ENCODE results near the gene LMAN2.

The LMAN2 gene

DNA sequence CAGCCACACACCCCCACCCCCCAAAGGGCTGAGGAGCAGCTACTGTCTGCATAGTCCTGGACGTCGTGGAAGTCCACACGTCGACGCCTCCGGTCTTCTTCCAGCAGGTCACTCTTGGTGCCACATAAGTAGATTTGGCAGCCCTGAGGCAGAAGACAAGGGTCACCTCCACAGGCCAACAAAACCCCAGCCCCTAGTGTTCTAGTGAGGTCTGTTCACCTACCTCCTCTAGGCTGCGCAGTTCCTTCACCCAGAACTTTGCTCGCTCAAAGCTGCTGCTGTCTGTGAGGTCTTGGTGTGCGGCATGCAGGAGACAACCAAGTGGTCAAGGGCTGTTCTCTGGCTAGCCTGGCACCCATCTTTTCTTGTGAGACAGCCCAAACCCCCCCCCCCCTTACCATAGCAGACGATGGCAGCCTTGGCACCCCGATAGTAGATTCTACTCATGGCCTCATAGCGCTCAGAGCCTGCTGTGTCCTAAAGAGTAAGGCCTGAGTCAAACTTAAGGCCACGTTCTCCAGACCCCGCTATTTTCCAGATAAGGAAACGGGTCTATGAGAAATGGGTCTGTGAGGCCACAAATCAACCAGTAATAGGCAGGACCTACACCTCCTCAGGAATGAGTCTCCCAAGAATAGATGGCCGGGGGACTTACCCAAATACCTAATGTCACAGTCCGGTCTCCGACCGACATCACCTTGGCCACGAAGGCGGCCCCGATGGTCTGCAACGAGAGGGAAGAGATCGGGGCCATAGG lies 48.9 kb downstream of the LMAN2 start:
- TF ChIP-seq POLR2A (IDR thresholded peaks at IDR 0.05; ENCODE audit: low read depth, low read length): no peak
- FAIRE-seq (no peak), DNase-seq (ENCODE audit: insufficient read length, low spot score) (no peak)

DNA sequence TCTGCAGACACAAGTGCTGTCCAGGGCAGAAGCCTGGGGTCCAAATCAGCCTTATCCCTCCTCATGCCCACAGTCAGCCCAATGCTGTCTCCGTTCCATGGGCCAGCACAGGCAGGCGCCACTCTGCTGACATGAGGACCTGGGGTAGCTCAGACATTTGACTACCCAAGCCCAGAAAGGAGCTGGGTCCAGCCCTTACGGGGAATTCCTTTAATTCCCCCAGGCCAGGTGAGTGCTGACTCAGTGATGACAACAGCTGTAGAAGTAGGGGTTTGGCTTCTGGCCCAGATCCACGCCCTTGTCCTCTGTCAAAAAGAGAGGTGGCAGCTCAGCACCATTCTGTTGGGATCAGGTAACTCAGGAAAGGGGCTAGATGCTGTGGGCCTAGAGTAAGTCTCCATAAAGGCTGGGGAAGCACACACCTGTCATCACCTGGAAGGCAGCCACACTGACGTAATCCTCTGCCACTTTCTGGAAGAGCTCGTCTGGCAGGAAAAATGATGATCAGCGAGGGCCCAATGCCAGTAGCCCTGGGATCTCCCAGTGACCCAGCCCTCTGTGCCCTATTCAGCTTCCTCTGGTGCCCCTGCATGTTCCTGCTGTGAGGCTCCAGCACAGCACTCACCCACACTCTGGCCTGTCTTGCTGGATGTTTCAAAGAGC lies 49.8 kb downstream of the LMAN2 start:
- no peak for DNase-seq (ENCODE audit: insufficient read length, low spot score)
- TF ChIP-seq POLR2A (IDR thresholded peaks at IDR 0.05; ENCODE audit: low read depth, low read length): no peak
- no peak for FAIRE-seq

DNA sequence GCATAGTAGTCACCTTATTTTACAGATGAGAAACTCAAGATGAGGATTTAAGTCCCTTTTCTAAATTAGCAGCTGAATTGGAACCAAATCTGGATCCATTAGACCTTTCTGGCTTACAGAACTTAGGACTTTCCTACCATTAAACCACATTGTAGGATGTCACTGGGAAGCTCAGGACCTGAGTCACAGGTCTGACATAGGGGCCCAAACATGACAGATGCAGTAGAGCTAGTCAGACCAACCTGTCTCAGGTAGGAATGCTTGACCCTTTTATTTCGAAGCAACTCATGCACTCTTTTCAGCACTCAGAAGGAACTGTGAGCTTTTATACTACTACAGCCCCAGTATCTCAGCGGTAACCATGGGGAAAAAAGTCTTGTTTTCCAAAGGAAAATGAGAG lies 50.5 kb downstream of the LMAN2 start:
- TF ChIP-seq POLR2A (IDR thresholded peaks at IDR 0.05; ENCODE audit: low read depth, low read length): no peak
- FAIRE-seq (no peak), DNase-seq (ENCODE audit: insufficient read length, low spot score) (no peak)

DNA sequence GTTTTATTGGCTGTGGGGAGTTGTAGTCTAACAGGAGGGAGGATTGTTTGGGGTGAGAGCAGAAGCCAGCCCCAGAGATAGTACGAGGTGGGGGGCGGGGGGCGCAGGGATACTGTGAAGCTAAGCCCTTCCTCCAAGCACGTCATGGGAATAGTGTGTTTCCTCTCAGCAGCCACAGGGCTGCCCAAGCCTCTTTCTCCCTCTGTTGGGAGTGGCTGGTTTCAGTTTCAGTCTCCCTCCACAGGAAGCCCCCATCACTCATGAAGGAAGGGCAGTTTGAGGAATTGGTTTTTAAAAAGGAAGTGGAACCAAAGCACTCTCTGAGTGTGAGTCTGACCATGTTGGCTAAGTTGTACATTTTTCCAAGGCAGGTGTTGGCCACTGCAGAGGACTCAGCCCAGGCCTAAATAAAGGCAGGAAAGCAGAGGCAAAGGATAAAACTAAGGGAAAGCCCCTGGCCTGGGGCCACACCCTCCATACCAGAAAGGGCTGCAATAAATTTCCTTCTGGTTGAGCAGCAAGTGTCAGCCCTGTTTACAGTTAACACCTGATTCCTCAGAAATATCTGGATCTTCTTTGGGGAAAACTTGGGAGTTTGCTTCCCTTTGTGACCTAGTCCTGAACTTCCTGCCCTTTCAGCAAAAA lies 51.1 kb downstream of the LMAN2 start:
- TF ChIP-seq POLR2A (IDR thresholded peaks at IDR 0.05; ENCODE audit: low read depth, low read length): no peak
- FAIRE-seq (no peak), DNase-seq (ENCODE audit: insufficient read length, low spot score) (no peak)

DNA sequence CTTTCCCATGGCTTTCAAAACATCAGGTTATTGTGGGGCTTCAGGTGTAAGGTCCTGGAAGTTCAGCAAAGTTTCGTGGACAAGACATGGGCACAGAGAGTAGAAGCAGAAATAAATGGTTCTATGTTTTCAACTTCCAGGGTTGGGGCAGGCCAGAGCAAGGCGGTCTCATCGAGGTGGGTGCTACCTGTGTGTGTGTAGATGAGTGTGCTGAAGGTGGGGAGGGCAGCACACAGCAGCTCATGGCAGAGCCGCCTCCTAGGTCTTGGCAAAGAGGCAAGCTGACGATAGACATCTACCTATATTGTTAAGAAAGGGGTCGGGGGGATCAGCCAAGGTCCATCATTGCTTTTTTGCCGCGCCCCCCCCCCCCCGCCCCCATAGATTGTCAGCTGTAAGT lies 51.8 kb downstream of the LMAN2 start:
- DNase-seq (ENCODE audit: insufficient read length, low spot score) (no peak), FAIRE-seq (no peak)
- no peak for TF ChIP-seq POLR2A (IDR thresholded peaks at IDR 0.05; ENCODE audit: low read depth, low read length)

DNA sequence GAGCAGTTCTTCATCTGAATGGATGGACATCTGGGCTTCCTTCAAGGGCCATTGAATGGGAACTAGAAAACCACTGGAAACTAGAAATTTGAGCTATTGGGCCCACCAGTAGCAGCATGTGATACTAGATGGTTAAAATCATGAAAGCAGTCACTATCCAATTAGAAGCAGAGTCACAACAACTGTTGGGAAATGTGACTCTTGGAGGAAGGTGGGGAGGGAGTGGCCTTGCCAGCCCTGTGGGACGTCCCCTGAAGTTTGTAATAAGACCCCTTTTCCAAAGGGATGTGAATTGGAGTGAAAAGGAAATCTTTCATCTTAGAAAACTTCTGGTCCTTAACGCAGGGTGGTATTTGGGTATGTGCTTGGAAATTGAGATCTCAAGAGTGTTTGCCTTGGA lies 53.5 kb downstream of the LMAN2 start:
- FAIRE-seq (no peak), DNase-seq (ENCODE audit: insufficient read length, low spot score) (no peak)
- TF ChIP-seq POLR2A (IDR thresholded peaks at IDR 0.05; ENCODE audit: low read depth, low read length): no peak

DNA sequence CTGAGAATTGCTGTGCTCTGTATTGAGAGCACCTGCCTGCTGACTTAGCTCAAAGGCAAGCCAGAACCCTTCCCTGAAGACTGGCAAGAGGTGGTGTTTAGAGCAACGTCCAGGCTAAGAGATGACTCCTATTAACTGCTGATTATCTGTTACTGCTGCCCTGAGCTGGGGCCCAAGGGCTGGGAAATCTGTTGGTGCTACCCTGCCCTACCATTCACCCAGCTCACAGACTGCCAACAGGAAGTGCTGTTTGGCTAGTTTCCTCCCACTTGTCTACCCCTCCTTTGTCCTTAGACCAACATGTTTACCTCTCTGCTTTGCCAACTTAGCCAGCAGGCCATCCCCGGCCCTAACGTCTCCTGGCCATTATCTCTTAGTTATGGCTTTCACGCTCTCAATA lies 54.9 kb downstream of the LMAN2 start:
- FAIRE-seq (no peak), DNase-seq (ENCODE audit: insufficient read length, low spot score) (no peak)
- TF ChIP-seq POLR2A (IDR thresholded peaks at IDR 0.05; ENCODE audit: low read depth, low read length): no peak

DNA sequence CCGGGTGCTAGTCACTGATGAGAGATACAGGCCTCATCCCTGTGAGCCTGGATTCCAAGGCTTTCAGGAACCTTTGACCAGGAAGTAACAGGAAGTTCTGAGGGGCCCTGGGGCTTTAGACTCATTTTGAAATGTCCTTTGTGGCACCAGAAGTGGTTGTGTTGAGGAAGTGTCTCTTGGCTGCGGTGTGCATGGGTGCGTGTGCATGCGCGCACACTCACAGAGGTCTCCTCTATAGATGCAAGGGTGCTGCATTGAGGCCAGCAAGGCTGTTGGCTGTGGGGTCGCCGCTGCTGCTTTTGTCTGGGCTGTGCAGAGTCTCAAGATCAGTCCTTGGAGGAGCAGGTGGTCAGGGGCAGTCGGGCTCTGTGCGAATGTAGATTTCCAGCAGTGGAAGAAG lies 55.5 kb downstream of the LMAN2 start:
- FAIRE-seq (no peak), DNase-seq (ENCODE audit: insufficient read length, low spot score) (no peak)
- TF ChIP-seq POLR2A (IDR thresholded peaks at IDR 0.05; ENCODE audit: low read depth, low read length): no peak

DNA sequence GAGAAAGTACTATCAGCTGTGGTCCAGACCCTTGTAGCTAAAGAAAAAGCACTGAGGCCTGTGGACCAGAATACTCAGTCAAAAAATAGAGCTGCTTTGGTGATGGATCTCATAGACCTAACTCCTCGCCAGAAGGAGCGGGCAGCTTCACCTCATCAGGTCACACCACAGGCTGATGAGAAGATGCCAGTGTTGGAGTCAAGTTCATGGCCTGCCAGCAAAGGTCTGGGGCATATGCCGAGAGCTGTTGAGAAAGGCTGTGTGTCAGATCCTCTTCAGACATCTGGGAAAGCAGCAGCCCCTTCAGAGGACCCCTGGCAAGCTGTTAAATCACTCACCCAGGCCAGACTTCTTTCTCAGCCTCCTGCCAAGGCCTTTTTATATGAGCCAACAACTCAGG lies 56.8 kb downstream of the LMAN2 start:
- no peak for TF ChIP-seq POLR2A (IDR thresholded peaks at IDR 0.05; ENCODE audit: low read depth, low read length)
- FAIRE-seq (no peak), DNase-seq (ENCODE audit: insufficient read length, low spot score) (no peak)

DNA sequence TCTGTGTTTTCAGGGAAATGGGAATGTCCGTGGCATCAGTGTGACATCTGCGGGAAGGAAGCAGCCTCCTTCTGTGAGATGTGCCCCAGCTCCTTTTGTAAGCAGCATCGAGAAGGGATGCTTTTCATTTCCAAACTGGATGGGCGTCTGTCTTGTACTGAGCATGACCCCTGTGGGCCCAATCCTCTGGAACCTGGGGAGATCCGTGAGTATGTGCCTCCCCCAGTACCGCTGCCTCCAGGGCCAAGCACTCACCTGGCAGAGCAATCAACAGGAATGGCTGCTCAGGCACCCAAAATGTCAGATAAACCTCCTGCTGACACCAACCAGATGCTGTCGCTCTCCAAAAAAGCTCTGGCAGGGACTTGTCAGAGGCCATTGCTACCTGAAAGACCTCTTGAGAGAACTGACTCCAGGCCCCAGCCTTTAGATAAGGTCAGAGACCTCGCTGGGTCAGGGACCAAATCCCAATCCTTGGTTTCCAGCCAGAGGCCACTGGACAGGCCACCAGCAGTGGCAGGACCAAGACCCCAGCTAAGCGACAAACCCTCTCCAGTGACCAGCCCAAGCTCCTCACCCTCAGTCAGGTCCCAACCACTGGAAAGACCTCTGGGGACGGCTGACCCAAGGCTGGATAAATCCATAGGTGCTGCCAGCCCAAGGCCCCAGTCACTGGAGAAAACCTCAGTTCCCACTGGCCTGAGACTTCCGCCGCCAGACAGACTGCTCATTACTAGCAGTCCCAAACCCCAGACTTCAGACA lies 57.5 kb downstream of the LMAN2 start:
- DNase-seq (ENCODE audit: insufficient read length, low spot score): no peak
- no peak for FAIRE-seq
- TF ChIP-seq POLR2A (IDR thresholded peaks at IDR 0.05; ENCODE audit: low read depth, low read length): no peak

DNA sequence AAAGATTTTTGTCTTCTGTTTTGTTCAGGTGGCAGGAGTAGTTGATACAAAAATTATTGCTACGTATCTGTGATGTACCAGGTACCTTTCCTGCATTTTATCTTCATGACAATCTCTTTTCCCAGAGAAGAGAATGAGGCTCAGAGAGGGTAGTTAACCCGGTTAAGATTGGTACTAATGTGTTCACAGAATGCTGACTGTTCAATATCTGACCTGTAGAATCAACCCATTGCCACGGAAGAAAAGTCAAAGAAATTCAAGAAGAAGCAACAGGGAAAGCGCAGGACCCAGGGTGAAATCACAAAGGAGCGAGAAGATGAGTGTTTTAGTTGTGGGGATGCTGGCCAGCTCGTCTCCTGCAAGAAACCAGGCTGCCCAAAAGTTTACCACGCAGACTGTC lies 59.7 kb downstream of the LMAN2 start:
- no peak for TF ChIP-seq POLR2A (IDR thresholded peaks at IDR 0.05; ENCODE audit: low read depth, low read length)
- DNase-seq (ENCODE audit: insufficient read length, low spot score) (no peak), FAIRE-seq (no peak)

DNA sequence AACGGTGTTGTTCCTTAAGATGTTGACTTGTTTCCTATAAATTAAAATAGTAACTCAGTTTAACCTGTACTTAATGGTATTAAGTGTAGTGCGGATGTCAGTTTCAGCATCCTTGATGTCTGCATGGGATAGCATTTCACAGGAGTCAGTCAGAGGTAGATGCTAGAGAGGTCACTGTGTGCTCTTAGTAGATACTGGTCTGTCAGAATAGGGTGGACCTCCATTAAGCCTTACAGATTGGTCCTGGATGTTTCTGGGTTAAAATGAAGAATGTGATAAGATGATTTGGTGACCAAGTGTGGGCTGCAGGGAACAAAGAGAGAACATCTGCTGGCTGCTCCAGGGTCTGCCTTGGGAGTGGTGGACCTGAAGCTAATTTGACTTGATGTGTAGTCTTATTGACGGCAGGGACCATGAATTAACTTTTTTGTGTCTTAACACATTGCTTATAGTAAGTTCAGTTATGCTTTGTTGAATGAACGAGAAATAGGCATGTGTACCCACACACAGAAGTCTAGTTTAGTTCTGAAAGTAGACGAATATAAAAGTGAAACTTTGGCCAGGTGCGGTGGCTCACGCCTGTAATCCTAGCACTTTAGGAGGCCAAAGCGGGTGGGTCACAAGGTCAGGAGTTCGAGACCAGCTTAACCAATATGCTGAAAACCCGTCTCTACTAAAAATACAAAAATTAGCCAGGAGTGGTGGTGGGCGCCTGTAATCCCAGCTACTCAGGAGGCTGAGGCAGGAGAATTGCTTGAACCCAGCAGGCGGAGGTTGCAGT lies 60.5 kb downstream of the LMAN2 start:
- FAIRE-seq (no peak), DNase-seq (ENCODE audit: insufficient read length, low spot score) (no peak)
- no peak for TF ChIP-seq POLR2A (IDR thresholded peaks at IDR 0.05; ENCODE audit: low read depth, low read length)

DNA sequence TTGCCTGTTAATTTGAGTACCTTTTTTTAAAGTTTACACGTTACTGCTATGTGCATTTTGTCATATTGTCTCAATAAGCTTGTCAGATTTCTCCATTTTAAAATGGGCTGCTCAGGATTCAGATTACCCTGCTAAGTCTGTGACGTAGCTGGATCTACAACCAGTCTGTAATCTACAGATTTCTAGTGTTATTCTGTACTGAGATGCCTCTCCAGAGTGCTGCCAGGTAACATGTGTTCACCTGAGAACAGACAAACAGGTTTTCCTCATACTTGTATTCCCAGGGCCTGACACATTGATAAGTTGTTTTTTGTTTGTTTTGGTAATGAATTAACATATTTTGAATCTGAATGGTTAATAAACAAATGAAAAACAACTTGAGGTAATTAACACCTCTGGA lies 63.3 kb downstream of the LMAN2 start:
- TF ChIP-seq POLR2A (IDR thresholded peaks at IDR 0.05; ENCODE audit: low read depth, low read length): no peak
- FAIRE-seq: no peak
- no peak for DNase-seq (ENCODE audit: insufficient read length, low spot score)

All from H54 (cell line).